Measurements from ENCODE around the gene RUFY1. TPM values are rescaled to one million over a fixed set of nuclear protein-coding genes. Genes with fewer than 3 reads are reported as not detected.

Gene RUFY1
- total and polyA plus RNA-seq, 12 donors, result 17.0 to 38.3 (median 21.4) TPM

DNA sequence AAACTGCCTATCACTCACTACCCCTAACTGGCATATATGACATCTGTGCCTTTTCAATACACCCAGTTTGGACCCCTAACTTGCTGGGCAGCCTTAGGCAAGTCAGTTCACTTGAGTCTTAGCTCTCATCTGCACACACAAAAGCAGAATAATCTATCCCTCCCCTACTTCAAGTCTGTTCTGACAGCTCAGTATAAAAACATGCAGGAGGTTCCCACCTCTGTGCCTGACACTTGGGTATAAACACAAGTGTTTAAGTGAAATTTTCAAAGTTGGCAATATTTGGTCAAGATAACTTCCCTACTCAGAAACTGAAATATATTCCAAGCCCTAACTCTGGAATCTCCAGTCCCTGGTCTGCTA is 60.5 kb downstream of the RUFY1 start:
- no peak for TF ChIP-seq CTCF (IDR thresholded peaks at IDR 0.05)
- peaks cover 4 to 62% (median 28%) of the 10 kb centered on the region in 9 donors for H3K4me1 ChIP-seq

DNA sequence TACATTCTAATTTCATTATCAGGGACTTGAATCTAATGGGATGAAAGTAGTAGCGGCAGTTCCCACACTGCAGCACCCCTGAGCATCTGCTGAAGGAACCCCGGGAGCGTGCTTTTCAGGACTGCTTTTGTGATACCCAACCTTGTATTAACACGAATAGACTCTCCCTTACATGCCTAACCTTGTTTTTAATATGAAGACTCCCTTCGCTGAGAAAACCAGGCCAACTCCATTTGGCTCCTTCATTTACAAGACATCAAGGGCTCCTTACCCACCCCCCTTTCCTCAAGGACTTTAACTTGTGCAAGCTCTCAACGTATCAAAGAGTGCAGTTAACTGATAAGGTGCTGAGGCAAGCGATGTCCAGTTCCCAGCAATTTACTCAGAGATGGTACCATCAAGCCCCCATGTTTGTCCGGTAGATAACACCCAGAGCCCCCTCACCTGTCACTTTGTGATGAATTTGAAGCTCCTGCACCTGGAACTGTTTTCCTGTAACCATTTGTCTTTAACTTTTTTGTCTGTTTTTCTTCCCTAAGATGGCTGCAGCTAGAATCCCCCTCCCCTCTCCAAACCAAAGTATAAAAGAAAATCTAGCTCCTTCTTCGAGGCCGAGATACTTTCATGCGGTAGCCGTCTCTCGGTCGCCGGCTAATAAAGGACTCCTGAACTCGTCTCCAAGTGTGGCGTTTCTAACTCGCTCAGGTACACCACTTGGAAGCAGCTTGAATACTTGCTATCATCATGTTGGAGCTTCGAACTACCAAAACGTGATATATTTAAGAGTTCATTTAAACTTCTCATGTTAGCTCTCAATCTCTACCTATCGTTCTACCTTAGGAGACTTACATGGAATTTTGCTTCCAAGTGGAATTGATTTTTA is 62.5 kb downstream of the RUFY1 start:
- ATAC-seq (no peak), DNase-seq (no peak)
- TF ChIP-seq CTCF (IDR thresholded peaks at IDR 0.05), result no peak
- H3K27me3 ChIP-seq, result no peaks in the 10 kb centered on the region
- no peak overlapping the region for H3K27ac ChIP-seq
- intact Hi-C loops (cut with DNase I), result no loop called here
- H3K9me3 ChIP-seq, result no peaks in the 10 kb centered on the region
- no peak overlapping the region for H3K4me3 ChIP-seq
- peaks cover 4 to 68% (median 44%) of the 10 kb centered on the region in 9 donors for H3K4me1 ChIP-seq
- 81 to 83% methylated on average over 21 of the region's 21 CpGs for WGBS, 2 donors
- H3K36me3 ChIP-seq, result peaks cover 0 to 100% (median 86%) of the 10 kb centered on the region in 9 donors

More for the DNA sequence above, 60.5 kb downstream of the RUFY1 start:
- intact Hi-C loops (cut with DNase I), result no loop called here
- H3K27ac ChIP-seq, result peak overlapping the region in 1 of 10 donors; percentile 37
- no peak for DNase-seq
- H3K4me3 ChIP-seq, result no peak overlapping the region
- H3K36me3 ChIP-seq, result peaks cover 0 to 100% (median 77%) of the 10 kb centered on the region in 9 donors
- no peaks in the 10 kb centered on the region for H3K9me3 ChIP-seq
- no peak for ATAC-seq
- H3K27me3 ChIP-seq, result no peaks in the 10 kb centered on the region

DNA sequence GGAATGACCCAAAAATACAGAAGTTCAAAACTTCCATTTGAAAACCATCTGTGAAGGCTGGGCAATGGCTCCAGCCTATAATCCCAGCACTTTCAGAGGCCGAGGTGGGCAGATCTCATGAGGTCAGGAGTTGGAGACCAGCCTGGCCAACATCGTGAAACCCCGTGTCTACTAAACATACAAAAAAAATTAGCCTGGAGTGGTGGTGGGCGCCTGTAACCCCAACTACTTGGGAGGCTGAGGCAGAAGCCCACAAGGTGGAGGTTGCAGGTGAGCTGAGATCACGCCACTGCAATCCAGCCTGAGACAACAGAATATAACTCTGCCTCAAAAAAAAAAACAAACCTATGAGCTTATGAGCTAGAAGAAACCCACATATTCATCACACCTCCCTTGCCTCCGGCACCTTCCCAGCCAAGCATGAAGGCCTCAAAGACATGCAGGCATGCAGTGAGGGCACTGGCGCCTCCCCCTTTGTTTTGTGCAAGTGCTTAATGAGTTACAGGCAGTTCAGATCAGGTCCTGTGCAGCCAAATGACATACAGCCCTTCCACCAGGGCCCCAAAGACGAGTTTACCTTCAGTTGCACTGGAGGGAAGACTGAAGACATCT is 63.2 kb downstream of the RUFY1 start:
- Histone ChIP-seq H3K4me1 (peaks cover 4 to 68% (median 44%) of the 10 kb centered on the region in 9 donors), H3K4me3 (no peak overlapping the region), H3K27ac (no peak overlapping the region), H3K36me3 (peaks cover 0 to 100% (median 93%) of the 10 kb centered on the region in 9 donors), H3K9me3 (no peaks in the 10 kb centered on the region), H3K27me3 (no peaks in the 10 kb centered on the region)
- DNase-seq (no peak), ATAC-seq (no peak)
- no peak for TF ChIP-seq CTCF (IDR thresholded peaks at IDR 0.05)
- intact Hi-C loops (cut with DNase I), result no loop called here
- WGBS, 2 donors, result 80 to 85% methylated on average over 8 of the region's 8 CpGs

DNA sequence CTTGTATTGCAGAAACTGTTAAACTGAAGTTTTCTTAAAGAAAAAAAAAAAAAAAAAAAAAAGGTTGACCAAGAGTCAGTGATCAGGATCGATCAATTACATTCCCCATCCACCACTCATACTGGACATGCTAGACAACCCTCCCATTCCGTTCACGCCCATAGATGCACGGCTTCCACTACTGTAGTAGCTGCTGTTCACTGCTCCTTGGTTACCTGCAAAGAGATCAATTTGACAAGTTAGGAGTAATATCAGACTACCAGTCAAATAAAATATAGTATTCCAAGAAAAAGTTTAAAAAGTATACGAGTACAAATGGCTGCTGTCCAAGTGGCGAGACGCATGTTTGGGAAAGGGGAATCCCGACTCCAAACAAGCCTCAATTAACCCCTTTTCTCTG is 64.4 kb downstream of the RUFY1 start:
- Histone ChIP-seq H3K27me3 (no peaks in the 10 kb centered on the region), H3K36me3 (peaks cover 0 to 100% (median 98%) of the 10 kb centered on the region in 9 donors), H3K4me1 (peaks cover 6 to 79% (median 54%) of the 10 kb centered on the region in 9 donors), H3K4me3 (no peak overlapping the region), H3K9me3 (no peaks in the 10 kb centered on the region), H3K27ac (no peak overlapping the region)
- DNase-seq (no peak), ATAC-seq (no peak)
- WGBS, 2 donors, result 56 to 59% methylated on average over 8 of the region's 8 CpGs
- intact Hi-C loops (cut with DNase I), result no loop called here
- no peak for TF ChIP-seq CTCF (IDR thresholded peaks at IDR 0.05)
